Lower leg skin (tissue), 3 donors: ENCODE measurements around the gene CACNA1D.

Experiments used
- POLR2A ChIP-seq, 2 donors: fragments of 450-650 bp; IDR thresholded peaks; one replicate each; pipeline ENCODE4 v1.6.1; 2016 to 2017; ENCODE audit warnings: antibody characterized with exemption in 2 of 2, mild to moderate bottlenecking in 1 of 2, moderate library complexity in 1 of 2
- TF ChIP-seq, protein P1 (sequence below), 3 donors: fragments of 450-650 bp; IDR thresholded peaks; one replicate each; pipeline ENCODE4 v1.5.1; 2016; ENCODE audit warnings: antibody characterized with exemption in 3 of 3, mild to moderate bottlenecking in 3 of 3, moderate library complexity in 2 of 3

DNA sequence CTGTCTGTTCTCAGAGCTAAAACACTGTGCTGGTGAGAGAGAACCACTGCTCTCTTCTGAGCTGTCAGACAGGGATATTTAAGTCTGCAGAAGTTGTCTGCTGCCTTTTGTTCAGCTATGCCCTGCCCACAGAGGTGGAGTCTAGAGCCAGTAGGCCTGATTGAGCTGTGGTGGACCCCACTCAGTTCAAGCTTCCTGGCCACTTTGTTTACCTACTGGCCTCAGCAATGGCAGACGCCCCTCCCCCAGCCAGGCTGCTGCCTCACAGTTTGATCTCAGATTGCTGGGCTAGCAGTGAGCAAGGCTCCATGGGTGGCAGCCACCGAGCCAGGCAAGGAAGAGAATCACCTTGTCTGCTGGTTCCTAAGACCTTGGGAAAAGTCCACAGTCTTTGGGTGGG, 21.0 kb upstream of the CACNA1D start:
- TF ChIP-seq, protein P1, sequence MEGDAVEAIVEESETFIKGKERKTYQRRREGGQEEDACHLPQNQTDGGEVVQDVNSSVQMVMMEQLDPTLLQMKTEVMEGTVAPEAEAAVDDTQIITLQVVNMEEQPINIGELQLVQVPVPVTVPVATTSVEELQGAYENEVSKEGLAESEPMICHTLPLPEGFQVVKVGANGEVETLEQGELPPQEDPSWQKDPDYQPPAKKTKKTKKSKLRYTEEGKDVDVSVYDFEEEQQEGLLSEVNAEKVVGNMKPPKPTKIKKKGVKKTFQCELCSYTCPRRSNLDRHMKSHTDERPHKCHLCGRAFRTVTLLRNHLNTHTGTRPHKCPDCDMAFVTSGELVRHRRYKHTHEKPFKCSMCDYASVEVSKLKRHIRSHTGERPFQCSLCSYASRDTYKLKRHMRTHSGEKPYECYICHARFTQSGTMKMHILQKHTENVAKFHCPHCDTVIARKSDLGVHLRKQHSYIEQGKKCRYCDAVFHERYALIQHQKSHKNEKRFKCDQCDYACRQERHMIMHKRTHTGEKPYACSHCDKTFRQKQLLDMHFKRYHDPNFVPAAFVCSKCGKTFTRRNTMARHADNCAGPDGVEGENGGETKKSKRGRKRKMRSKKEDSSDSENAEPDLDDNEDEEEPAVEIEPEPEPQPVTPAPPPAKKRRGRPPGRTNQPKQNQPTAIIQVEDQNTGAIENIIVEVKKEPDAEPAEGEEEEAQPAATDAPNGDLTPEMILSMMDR (IDR thresholded peaks at IDR 0.05), result no peak
- TF ChIP-seq POLR2A (IDR thresholded peaks at IDR 0.05), result no peak
